ENCODE data around the gene ASIC5.

ASIC5 gene

GRCh38 chr4:155849042-155849441 is 17.0 kb downstream of the ASIC5 start:
- TF ChIP-seq CTCF (IDR thresholded peaks at IDR 0.05) (no peak), ZFX (IDR thresholded peaks at IDR 0.05; ENCODE audit: borderline replicate concordance) (no peak)
- no peak overlapping the region for H3K27ac ChIP-seq

- no peak for TF ChIP-seq ZFX (IDR thresholded peaks at IDR 0.05; ENCODE audit: borderline replicate concordance)
- no peak for TF ChIP-seq CTCF (IDR thresholded peaks at IDR 0.05)
- H3K27ac ChIP-seq: no peak overlapping the region
Measured at GRCh38 chr4:155846929-155847328, 19.1 kb downstream of the ASIC5 start.

GRCh38 chr4:155842080-155842479 is 24.0 kb downstream of the ASIC5 start:
- no peak overlapping the region for H3K27ac ChIP-seq
- TF ChIP-seq ZFX (IDR thresholded peaks at IDR 0.05; ENCODE audit: borderline replicate concordance) (no peak), CTCF (IDR thresholded peaks at IDR 0.05) (no peak)

- no peak overlapping the region for H3K27ac ChIP-seq
- no peak for TF ChIP-seq ZFX (IDR thresholded peaks at IDR 0.05; ENCODE audit: borderline replicate concordance)
- TF ChIP-seq CTCF (IDR thresholded peaks at IDR 0.05): no peak
Measured at GRCh38 chr4:155837203-155837796, 28.8 kb downstream of the ASIC5 start.

- TF ChIP-seq CTCF (IDR thresholded peaks at IDR 0.05): no peak
- TF ChIP-seq ZFX (IDR thresholded peaks at IDR 0.05; ENCODE audit: borderline replicate concordance): no peak
- H3K27ac ChIP-seq: no peak overlapping the region
Measured at GRCh38 chr4:155832664-155833063, 33.4 kb downstream of the ASIC5 start.

GRCh38 chr4:155828628-155829027 is 37.4 kb downstream of the ASIC5 start:
- no peak overlapping the region for H3K27ac ChIP-seq
- no peak for TF ChIP-seq ZFX (IDR thresholded peaks at IDR 0.05; ENCODE audit: borderline replicate concordance)
- no peak for TF ChIP-seq CTCF (IDR thresholded peaks at IDR 0.05)

GRCh38 chr4:155822572-155822971 is 43.5 kb downstream of the ASIC5 start:
- no peak overlapping the region for H3K27ac ChIP-seq
- TF ChIP-seq CTCF (IDR thresholded peaks at IDR 0.05): no peak
- TF ChIP-seq ZFX (IDR thresholded peaks at IDR 0.05; ENCODE audit: borderline replicate concordance): no peak
